CD4-positive, CD25-positive, alpha-beta regulatory T cell (primary cell): Measurements from ENCODE around the gene USP7. TPM values are rescaled to one million over a fixed set of nuclear protein-coding genes. Genes with fewer than 3 reads are reported as not detected.

Source experiments
- ATAC-seq, 2 donors: fragments of 150-1000 bp; cut with Tn5 transposase; one replicate each; pipeline ENCODE4 v1.10.0; 2021; ENCODE audit warnings: low read depth in 2 of 2, moderate number of reproducible peaks in 2 of 2, moderate library complexity in 1 of 2
- DNase-seq, 3 donors: peaks; one replicate each; pipeline versions ENCODE4 v3.0.0 to v3.0.0-alpha.2; 2012 to 2022; ENCODE audit warnings: mixed read lengths in 1 of 3
- H3K27ac ChIP-seq: one replicate; pipeline ENCODE4 v1.7.0; 2013; ENCODE audit warnings: mild to moderate bottlenecking, low read length; ENCODE audit not compliant: insufficient read depth, poor library complexity, severe bottlenecking
- H3K27me3 ChIP-seq: one replicate; pipeline ENCODE4 v1.7.0; 2013; ENCODE audit warnings: low read length; ENCODE audit not compliant: control insufficient read depth, insufficient read depth
- H3K36me3 ChIP-seq: one replicate; pipeline ENCODE4 v1.7.0; 2013; ENCODE audit warnings: mild to moderate bottlenecking, low read length, moderate library complexity; ENCODE audit not compliant: control insufficient read depth, insufficient read depth
- H3K4me1 ChIP-seq: 2 replicates; pipeline ENCODE4 v1.7.0; 2013; ENCODE audit warnings: mild to moderate bottlenecking, low read length; ENCODE audit not compliant: insufficient read depth, control insufficient read depth, poor library complexity, severe bottlenecking
- H3K4me3 ChIP-seq: one replicate; pipeline ENCODE4 v1.7.0; 2013; ENCODE audit warnings: low read depth, mild to moderate bottlenecking, low read length, moderate library complexity
- H3K9me3 ChIP-seq, 2 experiments: 1 replicate in 1 of 2; 2 replicates in 1 of 2; pipeline ENCODE4 v1.7.0; 2013; ENCODE audit warnings: low read length in 2 of 2, mild to moderate bottlenecking in 1 of 2, moderate library complexity in 1 of 2; ENCODE audit not compliant: control insufficient read depth in 2 of 2
- H3K27ac Mint-ChIP-seq, 3 donors: one replicate each; pipeline ENCODE4 v1.8.0; 2020 to 2022; ENCODE audit warnings: mild to moderate bottlenecking in 3 of 3, mixed read lengths in 3 of 3, moderate library complexity in 2 of 3
- H3K27me3 Mint-ChIP-seq: one replicate; pipeline ENCODE4 v1.8.0; 2022; ENCODE audit warnings: mild to moderate bottlenecking, mixed read lengths
- H3K36me3 Mint-ChIP-seq: one replicate; pipeline ENCODE4 v1.8.0; 2020; ENCODE audit warnings: mixed read lengths
- H3K4me1 Mint-ChIP-seq, 4 donors: one replicate each; pipeline ENCODE4 v1.8.0; 2020 to 2022; ENCODE audit warnings: mixed read lengths in 4 of 4, mild to moderate bottlenecking in 1 of 4
- H3K4me3 Mint-ChIP-seq, 4 donors: one replicate each; pipeline ENCODE4 v1.8.0; 2020 to 2022; ENCODE audit warnings: mild to moderate bottlenecking in 4 of 4, mixed read lengths in 4 of 4, moderate library complexity in 3 of 4
- H3K9me3 Mint-ChIP-seq, 7 donors: one replicate each; pipeline ENCODE4 v1.8.0; 2020 to 2022; ENCODE audit warnings: mixed read lengths in 7 of 7, mild to moderate bottlenecking in 3 of 7, moderate library complexity in 2 of 7
- polyA plus RNA-seq, 4 donors: library from polyadenylated mRNA; unstranded; fragments of 300-500 nt; fragmentation: Illumina TruSeq; gene quantifications; one replicate each; pipeline ENCODE4 v1.2.3, GENCODE V29; 2021
- total RNA-seq: library from RNA; stranded (reverse); gene quantifications from one replicate; pipeline ENCODE4 v1.2.3, GENCODE V29; 2022

The USP7 gene
- total and polyA plus RNA-seq, 5 donors from 2014 or later: 6.8 to 296 (median 7.1) TPM

DNA sequence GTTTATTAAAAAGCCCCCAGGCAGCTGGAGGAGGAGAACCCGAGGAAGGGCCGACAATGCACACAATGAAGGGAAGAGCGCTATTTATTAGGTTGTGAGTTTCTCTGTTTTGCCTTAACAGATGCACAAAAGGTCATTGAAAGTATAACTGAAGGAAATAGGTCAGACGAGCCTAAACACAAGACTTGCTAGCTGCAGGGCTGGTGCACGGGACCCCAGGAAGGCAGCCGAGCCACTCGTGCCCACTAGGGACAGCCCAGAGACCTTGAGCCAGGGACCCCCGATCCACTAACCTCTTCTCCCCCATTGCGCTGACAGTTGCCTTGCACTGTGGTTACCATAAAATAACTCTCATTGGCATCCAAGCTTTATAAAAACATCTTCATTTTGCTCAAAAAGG, 70.3 kb downstream of the USP7 start:
- peaks cover 43% of the 10 kb centered on the region for H3K36me3 Mint-ChIP-seq
- Histone ChIP-seq H3K4me3 (no peak overlapping the region), H3K27me3 (no peaks in the 10 kb centered on the region), H3K9me3 (no peaks in the 10 kb centered on the region), H3K27ac (no peak overlapping the region), H3K4me1 (no peaks in the 10 kb centered on the region), H3K36me3 (peaks cover 82% of the 10 kb centered on the region)
- no peaks in the 10 kb centered on the region for H3K27me3 Mint-ChIP-seq
- no peak overlapping the region for H3K4me3 Mint-ChIP-seq
- H3K9me3 Mint-ChIP-seq: no peaks in the 10 kb centered on the region
- H3K27ac Mint-ChIP-seq: no peak overlapping the region
- ATAC-seq (no peak), DNase-seq (no peak)
- peaks cover 1 to 15% (median 5%) of the 10 kb centered on the region in 4 donors for H3K4me1 Mint-ChIP-seq

DNA sequence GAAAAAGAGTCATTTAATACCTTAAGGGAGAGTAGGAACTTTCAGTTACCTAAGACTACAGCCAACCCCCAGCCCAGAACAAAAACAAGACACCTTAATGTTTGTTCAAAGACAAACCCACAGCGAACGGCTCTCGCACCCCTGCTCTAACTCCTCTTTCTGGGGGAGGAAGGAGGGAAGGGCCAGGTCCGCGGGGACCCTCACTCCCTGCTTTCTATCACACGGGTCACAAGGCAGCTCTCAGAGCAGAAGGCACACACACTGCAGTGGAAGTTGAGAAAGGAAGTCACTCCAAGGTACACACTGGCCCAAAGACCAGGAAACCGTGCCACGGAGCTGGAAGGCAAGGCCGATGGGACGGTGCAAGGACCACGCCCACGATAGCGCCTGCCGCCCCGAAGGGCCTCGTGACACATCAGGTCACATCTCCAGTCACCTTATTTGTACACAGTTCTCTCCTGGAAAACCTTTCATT, 71.6 kb downstream of the USP7 start:
- DNase-seq: no peak
- Histone ChIP-seq H3K9me3 (no peaks in the 10 kb centered on the region), H3K36me3 (peaks cover 71% of the 10 kb centered on the region), H3K27me3 (no peaks in the 10 kb centered on the region), H3K27ac (no peak overlapping the region), H3K4me3 (no peak overlapping the region), H3K4me1 (no peaks in the 10 kb centered on the region)
- Mint-ChIP-seq H3K36me3 (peaks cover 40% of the 10 kb centered on the region), H3K27me3 (no peaks in the 10 kb centered on the region), H3K4me1 (peaks cover 0 to 15% (median 4%) of the 10 kb centered on the region in 4 donors), H3K9me3 (no peaks in the 10 kb centered on the region), H3K27ac (peak overlapping the region; percentile 40 to 79 (median 65)), H3K4me3 (peak overlapping the region in 2 of 4 donors; percentile 7 to 28)
- no peak for ATAC-seq

DNA sequence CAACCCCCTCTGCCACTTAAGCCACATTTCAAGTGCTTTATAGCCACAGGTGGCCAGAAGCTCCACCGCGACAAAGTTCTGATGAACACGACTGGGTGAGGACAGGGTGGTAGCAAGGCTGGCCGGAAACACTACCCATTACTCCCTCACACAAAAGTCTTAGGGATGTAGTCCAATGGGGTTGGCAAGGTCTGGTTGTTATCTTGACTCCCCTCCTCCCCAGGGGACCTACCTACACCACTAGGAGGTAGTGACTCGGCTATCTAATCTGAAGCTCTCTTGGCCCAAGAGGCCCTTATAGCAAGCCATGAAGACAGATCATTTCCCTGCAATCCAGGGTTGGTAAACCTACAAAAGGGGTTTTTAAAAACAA, 73.2 kb downstream of the USP7 start:
- DNase-seq: no peak
- ATAC-seq: no peak
- Mint-ChIP-seq H3K36me3 (peaks cover 34% of the 10 kb centered on the region), H3K9me3 (no peaks in the 10 kb centered on the region), H3K4me1 (peaks cover 0 to 22% (median 7%) of the 10 kb centered on the region in 4 donors), H3K4me3 (no peak overlapping the region), H3K27ac (peak overlapping the region in 2 of 3 donors; percentile 10 to 49), H3K27me3 (peaks cover 9% of the 10 kb centered on the region)
- no peaks in the 10 kb centered on the region for H3K9me3 ChIP-seq
- H3K4me3 ChIP-seq: no peak overlapping the region
- H3K4me1 ChIP-seq: no peaks in the 10 kb centered on the region
- H3K27ac ChIP-seq: no peak overlapping the region
- no peaks in the 10 kb centered on the region for H3K27me3 ChIP-seq
- H3K36me3 ChIP-seq: peaks cover 55% of the 10 kb centered on the region

DNA sequence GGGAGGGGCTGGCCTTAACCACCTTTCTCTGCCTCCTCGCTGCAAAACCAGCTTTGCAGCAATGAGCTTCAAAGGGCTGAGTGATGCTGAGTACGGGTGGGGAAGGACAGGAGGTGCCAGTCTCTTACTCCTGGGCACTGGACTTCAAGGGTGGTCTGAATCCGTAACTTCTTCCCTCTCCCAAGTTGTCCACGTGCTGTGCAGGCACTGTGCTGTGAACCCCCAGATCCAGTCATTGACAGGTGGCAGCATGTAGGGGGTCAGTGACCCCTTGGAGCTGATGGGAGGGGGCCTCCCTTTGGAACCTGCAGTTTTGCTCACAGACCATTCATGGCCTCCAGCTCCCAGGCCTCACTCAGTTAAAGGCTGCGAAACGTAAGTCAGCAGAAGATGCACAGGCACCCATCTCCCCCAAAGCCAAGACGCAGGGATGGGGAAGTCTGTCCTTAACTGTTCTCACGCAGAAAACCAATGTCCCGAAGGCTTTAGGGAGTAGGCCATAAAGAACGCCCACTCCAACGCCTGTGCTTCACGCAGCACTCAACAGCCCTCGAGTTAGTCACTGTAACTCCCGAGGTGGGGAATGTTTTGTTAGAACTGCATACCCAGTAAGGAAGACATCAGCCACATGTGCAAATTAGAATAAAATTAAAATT, 73.7 kb downstream of the USP7 start:
- Histone ChIP-seq H3K4me1 (no peaks in the 10 kb centered on the region), H3K27ac (no peak overlapping the region), H3K27me3 (no peaks in the 10 kb centered on the region), H3K9me3 (no peaks in the 10 kb centered on the region), H3K4me3 (no peak overlapping the region), H3K36me3 (peaks cover 50% of the 10 kb centered on the region)
- ATAC-seq: no peak
- peak overlapping the region in 1 of 3 donors; percentile 10 for H3K27ac Mint-ChIP-seq
- no peak overlapping the region for H3K4me3 Mint-ChIP-seq
- DNase-seq: no peak
- peaks cover 4 to 26% (median 9%) of the 10 kb centered on the region in 4 donors for H3K4me1 Mint-ChIP-seq
- peaks cover 29% of the 10 kb centered on the region for H3K36me3 Mint-ChIP-seq
- H3K27me3 Mint-ChIP-seq: peaks cover 9% of the 10 kb centered on the region
- no peaks in the 10 kb centered on the region for H3K9me3 Mint-ChIP-seq

DNA sequence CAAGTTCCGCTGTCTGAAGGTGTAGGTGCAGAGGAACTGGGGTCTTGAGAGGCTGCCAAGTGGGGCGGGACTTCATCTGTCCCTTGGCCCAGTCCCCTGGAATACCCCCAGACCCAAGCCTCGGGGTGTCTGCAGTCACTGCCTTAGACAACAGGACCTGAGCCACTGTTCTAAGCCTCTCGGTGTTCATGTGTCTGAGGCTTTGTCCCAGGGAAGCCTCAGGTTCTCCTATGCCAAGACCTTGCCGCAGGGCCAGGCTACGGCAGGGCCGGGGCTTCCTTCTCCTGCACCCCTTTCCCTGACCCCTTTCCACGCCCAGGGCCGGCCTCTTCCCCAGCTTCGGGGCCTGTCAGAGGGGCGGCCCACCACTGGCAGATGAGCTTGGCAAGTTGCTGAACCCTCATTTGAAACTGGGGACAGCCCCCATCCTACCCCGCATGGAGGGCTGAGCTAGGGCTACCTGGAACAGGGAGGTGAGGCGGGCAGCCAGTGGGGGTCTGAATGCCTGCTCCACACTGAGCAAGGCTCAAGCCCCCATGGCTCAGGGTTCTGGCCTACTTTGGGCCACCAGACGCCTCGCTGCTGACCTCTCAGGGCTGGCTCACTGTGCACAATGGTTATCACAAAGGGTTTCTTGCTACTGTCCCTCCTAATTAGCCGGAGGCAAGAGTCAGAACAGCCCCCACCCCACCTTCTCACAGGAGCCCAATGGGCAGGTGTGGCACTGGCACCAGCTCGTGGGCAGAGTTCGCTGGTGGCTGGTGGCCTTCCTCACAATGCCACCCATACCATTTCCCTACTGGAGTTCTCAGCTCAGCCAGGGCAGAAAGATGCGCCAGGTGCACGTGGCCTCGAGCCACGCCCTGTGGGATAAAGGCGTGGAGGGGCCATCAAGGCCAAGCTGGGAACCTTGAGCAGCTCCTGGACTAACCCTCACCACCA, 74.5 kb downstream of the USP7 start:
- H3K4me3 ChIP-seq: no peak overlapping the region
- peaks cover 42% of the 10 kb centered on the region for H3K36me3 ChIP-seq
- H3K9me3 ChIP-seq: no peaks in the 10 kb centered on the region
- peaks cover 9% of the 10 kb centered on the region for H3K27me3 Mint-ChIP-seq
- H3K4me3 Mint-ChIP-seq: no peak overlapping the region
- H3K36me3 Mint-ChIP-seq: peaks cover 24% of the 10 kb centered on the region
- H3K9me3 Mint-ChIP-seq: no peaks in the 10 kb centered on the region
- H3K27me3 ChIP-seq: no peaks in the 10 kb centered on the region
- H3K4me1 Mint-ChIP-seq: peaks cover 4 to 24% (median 8%) of the 10 kb centered on the region in 4 donors
- H3K27ac ChIP-seq: no peak overlapping the region
- no peaks in the 10 kb centered on the region for H3K4me1 ChIP-seq
- no peak overlapping the region for H3K27ac Mint-ChIP-seq
- ATAC-seq (no peak), DNase-seq (no peak)

DNA sequence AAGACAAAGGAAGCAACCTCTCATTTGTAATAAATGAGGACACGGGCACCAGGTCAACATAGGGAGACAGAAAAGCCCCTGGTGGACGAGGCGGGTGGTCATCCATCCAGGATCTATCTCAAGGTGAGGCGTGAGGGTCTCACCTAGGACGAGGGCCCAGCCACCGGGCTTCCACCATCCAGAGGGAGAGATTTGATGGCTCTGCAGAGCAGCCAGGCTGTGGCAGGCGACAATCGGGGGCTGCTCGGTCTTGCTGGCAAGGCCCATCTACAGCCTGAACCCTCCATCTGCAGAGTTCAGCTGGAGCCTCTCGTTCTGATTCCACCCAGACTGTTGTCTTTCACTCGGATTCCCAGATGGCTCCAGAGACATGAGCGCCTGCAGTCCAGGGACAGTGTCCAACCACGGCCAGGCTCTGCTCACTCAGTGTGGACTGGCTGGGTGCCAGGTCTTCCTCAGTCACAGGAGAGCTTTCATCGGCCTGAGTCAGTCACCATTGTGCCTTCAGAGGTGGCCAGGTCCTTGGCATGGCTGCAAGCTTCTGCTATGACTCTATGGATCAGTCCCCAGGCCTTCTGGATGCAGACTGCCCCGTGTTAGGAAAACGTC, 75.7 kb downstream of the USP7 start:
- no peak overlapping the region for H3K27ac ChIP-seq
- no peaks in the 10 kb centered on the region for H3K9me3 ChIP-seq
- H3K27ac Mint-ChIP-seq: peak overlapping the region in 1 of 3 donors; percentile 12
- ATAC-seq: no peak
- no peaks in the 10 kb centered on the region for H3K27me3 ChIP-seq
- peaks cover 4 to 24% (median 8%) of the 10 kb centered on the region in 4 donors for H3K4me1 Mint-ChIP-seq
- peaks cover 9% of the 10 kb centered on the region for H3K27me3 Mint-ChIP-seq
- H3K4me1 ChIP-seq: no peaks in the 10 kb centered on the region
- peaks cover 16% of the 10 kb centered on the region for H3K36me3 Mint-ChIP-seq
- H3K4me3 ChIP-seq: no peak overlapping the region
- DNase-seq: no peak
- peaks cover 30% of the 10 kb centered on the region for H3K36me3 ChIP-seq
- no peaks in the 10 kb centered on the region for H3K9me3 Mint-ChIP-seq
- no peak overlapping the region for H3K4me3 Mint-ChIP-seq

DNA sequence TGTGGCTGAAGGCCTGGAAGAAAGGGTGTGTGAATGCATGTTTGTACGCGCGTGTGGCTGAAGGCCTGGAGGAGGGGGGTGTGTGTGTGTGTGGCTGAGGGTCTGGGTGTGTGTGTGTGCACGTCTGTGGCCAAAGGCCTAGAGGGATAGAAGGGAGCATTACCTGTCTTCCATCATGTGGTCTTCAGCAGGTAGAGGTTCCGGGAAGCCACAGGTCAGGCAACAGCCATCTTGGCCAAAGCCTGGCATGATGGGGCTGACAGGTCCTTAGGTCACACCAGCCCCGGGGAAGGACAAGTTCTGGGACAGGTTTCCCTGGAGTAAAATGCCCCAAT, 76.3 kb downstream of the USP7 start:
- Histone ChIP-seq H3K27ac (no peak overlapping the region), H3K27me3 (no peaks in the 10 kb centered on the region), H3K9me3 (no peaks in the 10 kb centered on the region), H3K36me3 (peaks cover 24% of the 10 kb centered on the region), H3K4me1 (no peaks in the 10 kb centered on the region), H3K4me3 (no peak overlapping the region)
- Mint-ChIP-seq H3K27ac (peak overlapping the region in 1 of 3 donors; percentile 37), H3K27me3 (peaks cover 9% of the 10 kb centered on the region), H3K4me3 (no peak overlapping the region), H3K4me1 (peaks cover 4 to 24% (median 8%) of the 10 kb centered on the region in 4 donors), H3K9me3 (no peaks in the 10 kb centered on the region), H3K36me3 (peaks cover 16% of the 10 kb centered on the region)
- no peak for DNase-seq
- ATAC-seq: no peak
